Right hindlimb (tissue), 1 donor: Measurements from ENCODE around the gene AKAP8L.

Experiments
- DNase-seq: peaks from one replicate; pipeline ENCODE4 v3.0.0-alpha.2; 2018

Gene AKAP8L

DNA sequence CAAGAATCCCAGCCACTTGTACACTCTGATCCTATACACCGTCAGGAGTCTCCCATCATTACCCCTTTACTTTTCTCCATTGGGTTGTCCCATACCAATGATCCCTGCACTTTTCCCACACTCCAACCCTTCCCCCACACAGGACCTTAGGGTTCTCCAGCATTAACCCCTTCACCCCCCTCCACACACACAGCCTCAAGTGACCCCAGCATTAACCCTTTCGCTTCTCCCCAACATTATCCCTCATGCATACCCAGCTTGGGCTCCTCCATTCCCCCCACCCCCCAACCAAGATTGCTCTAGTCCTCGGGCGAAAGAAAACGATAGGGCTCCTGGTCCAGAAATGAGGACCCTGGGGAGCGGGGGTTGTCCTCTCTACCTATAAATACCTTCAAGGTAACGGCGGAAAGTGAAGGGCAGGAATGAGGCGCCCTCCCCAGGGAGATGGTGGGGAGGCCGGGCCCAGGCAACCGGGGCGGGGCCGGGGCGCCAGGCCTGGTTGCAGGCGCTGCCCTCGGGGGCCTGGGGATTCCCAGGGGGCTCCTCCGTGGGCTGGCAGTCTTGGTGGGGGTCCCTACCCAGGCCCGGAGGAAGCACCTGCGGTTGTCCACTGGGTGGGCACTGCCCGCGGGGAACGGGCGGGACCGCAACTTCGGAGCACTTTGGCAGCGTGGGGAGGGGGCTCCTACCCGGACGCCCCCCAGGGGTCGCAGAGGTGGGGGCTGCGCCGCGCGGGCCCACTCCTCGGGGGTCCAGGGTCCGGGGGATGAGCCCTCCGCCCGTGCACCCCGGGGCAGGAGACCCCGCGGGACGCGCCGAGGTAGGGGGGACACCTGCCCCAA lies 30.2 kb upstream of the AKAP8L start:
- DNase-seq = no peak

GRCh38 chr19:15448044-15448777 lies 29.4 kb upstream of the AKAP8L start:
- DNase-seq = no peak

GRCh38 chr19:15447057-15447456 lies 28.3 kb upstream of the AKAP8L start:
- no peak for DNase-seq

GRCh38 chr19:15445807-15446376 lies 27.1 kb upstream of the AKAP8L start:
- no peak for DNase-seq

DNA sequence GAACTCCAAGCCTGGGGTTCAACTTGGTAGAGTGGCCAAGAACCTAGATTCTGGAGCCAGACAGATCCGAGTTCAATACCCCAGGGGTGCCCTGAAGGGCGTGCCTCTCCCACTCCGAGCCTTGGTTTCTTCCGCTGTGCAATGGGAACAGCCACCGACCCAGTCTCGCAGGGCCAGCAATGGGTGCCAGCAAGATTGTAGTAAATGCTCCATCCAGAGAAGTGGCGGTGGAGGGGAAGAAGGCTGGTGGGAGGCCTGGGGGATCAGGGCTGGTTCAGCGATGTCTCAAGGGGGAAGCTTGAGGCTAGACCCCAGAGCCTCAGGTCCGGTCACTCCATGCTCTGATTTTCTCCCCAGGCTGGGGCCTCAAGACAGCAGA lies 26.4 kb upstream of the AKAP8L start:
- no peak for DNase-seq

GRCh38 chr19:15444505-15445226 lies 25.9 kb upstream of the AKAP8L start:
- no peak for DNase-seq

GRCh38 chr19:15443838-15444237 lies 25.1 kb upstream of the AKAP8L start:
- DNase-seq = peak; percentile 66

- DNase-seq = no peak
These were observed 24.5 kb upstream of the AKAP8L start for GRCh38 chr19:15443325-15443724.

GRCh38 chr19:15442142-15442920 lies 23.5 kb upstream of the AKAP8L start:
- DNase-seq = no peak

- DNase-seq = no peak
These were observed 22.5 kb upstream of the AKAP8L start for GRCh38 chr19:15441317-15441716.

GRCh38 chr19:15439821-15440641 lies 21.2 kb upstream of the AKAP8L start:
- DNase-seq = no peak

DNA sequence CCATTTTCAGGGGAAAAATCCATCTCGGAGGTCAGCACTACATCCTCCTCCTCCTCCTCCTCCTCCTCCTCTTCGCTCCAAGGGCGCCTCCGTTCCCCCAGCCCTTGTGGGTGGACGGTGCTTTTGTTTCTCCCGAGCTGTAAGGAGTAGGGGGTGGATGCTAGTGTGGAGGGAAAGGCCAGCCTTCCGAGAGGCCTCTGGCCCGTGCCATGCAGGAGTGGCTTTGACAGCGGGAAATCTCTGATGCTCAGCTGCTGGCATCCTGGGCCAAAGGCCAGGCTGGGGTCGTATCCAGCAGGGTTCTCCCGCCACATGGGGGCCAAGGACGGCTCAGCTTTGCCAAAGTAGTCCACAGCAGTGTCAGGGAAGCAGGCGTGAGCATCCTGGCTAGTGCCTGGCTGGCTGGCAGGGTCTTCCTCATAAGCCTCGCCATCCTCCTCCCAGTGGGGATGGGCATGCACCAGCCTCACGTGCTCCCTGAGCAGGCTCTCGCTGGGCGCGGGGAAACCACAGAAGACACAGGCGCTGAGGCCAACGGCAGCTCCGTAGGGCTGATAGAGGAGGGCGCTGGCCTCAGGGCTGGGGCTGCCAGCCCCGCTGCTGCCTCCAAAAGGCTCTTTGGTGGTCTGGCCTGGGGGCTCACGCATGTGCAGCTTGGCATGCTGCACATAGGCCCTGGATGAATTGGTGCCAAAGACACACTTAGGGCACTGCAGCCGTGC lies 20.5 kb upstream of the AKAP8L start:
- DNase-seq = no peak

- no peak for DNase-seq
These were observed 19.8 kb upstream of the AKAP8L start for GRCh38 chr19:15438577-15438976.

- no peak for DNase-seq
These were observed 19.3 kb upstream of the AKAP8L start for GRCh38 chr19:15438124-15438496.

GRCh38 chr19:15437355-15438123 lies 18.8 kb upstream of the AKAP8L start:
- DNase-seq = no peak

GRCh38 chr19:15436826-15437110 lies 18.0 kb upstream of the AKAP8L start:
- DNase-seq = no peak

DNA sequence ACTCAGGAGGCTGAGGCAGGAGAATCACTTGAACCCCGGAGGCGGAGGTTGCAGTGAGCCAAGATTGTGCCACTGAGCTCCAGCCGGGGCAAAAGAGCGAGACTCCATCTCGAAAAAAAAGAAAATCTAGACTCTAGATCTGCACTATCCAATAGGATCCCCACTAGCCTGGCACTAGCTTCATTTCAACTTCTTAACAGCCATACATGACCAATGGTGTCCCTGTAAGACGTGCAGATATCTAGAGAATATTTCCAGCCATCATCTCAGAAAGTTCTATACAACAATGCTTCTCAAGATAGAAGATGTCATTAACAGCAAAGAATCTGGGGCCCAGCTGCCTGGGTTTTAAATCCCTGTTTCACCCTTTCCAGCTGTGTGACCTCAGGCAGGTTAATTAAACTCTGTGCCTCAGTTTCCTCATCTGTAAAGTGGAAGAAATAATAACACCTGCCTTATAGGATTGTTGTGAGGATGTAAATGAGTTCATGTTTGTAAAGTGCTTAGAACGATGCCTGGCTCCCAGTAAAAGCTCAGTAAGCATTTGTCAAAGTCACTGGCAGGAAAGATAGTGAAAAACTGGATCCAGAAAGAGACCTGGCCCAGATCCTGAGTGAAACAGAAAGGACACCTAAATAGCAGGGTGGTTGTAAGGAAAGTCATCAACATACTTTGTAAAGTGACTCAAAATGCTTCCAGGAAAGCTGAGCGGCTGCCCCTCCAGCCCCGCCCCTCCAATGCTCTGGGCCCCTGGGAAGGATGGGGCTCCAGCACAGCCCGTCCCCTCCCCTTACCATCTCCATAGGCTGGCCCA lies 17.4 kb upstream of the AKAP8L start:
- no peak for DNase-seq

DNA sequence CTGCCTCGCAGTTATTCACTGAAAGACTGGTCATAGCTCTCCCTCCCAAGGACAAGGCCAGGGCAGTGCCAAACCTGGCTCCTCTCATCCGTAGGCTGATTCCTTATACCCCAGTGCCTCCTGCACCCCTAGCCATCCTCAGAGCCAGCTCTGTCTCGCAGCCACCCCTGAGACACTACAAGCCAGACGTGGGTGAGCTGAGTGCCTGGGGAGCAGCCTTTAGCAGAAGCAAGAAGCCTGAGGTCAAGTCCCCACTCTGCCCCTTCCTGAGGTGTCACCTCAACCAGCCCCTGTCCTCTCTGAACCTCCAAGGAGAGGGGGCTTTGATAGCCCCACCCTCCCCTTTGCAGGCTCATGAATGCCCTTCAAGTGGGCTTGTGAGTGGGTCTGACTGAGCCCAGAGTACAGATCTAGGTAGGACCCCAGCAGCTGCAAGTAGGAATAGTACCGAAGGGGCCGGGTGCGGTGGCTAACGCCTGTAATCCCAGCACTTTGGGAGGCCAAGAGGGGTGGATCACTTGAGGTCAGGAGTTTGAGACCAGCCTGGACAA lies 14.8 kb upstream of the AKAP8L start:
- no peak for DNase-seq
